ENCODE data around the gene TRAPPC12.

DNA sequence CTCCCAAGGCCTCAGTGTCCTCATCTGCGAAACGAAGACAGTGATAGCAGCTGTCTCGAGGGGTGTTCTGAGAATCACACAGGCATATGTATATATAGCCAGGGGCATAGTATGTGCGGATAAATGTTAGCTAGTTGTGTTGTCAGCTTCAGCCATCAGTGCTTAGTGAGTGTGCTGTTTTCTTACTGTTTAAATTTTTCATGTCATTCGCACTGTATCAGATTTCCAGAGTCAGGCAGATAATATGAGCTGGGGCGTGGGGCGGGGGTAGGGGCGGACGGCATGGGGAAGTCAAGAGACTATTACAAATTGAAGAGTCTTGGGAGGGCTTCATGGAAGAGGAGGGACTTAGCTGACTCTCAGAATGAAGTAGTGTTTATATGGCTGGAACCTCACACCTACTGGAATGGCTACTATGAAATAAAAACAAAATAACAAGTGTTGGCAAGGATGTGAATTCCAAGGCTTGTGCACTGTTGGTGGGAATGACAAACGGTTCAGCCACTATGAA is 7.0 kb downstream of the TRAPPC12 start:
- TF ChIP-seq, protein P1, sequence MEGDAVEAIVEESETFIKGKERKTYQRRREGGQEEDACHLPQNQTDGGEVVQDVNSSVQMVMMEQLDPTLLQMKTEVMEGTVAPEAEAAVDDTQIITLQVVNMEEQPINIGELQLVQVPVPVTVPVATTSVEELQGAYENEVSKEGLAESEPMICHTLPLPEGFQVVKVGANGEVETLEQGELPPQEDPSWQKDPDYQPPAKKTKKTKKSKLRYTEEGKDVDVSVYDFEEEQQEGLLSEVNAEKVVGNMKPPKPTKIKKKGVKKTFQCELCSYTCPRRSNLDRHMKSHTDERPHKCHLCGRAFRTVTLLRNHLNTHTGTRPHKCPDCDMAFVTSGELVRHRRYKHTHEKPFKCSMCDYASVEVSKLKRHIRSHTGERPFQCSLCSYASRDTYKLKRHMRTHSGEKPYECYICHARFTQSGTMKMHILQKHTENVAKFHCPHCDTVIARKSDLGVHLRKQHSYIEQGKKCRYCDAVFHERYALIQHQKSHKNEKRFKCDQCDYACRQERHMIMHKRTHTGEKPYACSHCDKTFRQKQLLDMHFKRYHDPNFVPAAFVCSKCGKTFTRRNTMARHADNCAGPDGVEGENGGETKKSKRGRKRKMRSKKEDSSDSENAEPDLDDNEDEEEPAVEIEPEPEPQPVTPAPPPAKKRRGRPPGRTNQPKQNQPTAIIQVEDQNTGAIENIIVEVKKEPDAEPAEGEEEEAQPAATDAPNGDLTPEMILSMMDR (IDR thresholded peaks at IDR 0.05; ENCODE audit: borderline replicate concordance, extremely low read depth, low read length, poor library complexity, severe bottlenecking), result no peak
- no peak for TF ChIP-seq EZH2 (IDR thresholded peaks at IDR 0.05; ENCODE audit: borderline replicate concordance, low read depth, low read length, severe bottlenecking)

All from DND-41 (cell line).